MM.1S (cell line): ENCODE measurements around the gene RASL12.

Experiments used
- CTCF ChIP-seq: fragments of 300-600 bp; sonication (generic); IDR thresholded peaks from 2 replicates; pipeline ENCODE4 v1.5.1; 2016; ENCODE audit warnings: antibody characterized with exemption, low read length, mixed read lengths
- EZH2 ChIP-seq: fragments of 300-600 bp; sonication (generic); optimal IDR thresholded peaks from 2 replicates; pipeline ENCODE3; 2017; ENCODE audit warnings: low read depth, mild to moderate bottlenecking, antibody characterized with exemption, low read length, mixed read lengths

GRCh38 chr15:65052956-65053355 is 14.8 kb downstream of the RASL12 start:
- TF ChIP-seq CTCF (no peak), EZH2 (no peak)
